GM19463 (cell line): ENCODE results near the gene CENATAC.
"Not testable (repeated sequence)": the region's sequence is repeated elsewhere in the genome, so short reads cannot be mapped to it uniquely, and the experiment has no call there.

Experiments used
- ATAC-seq: cut with Tn5 transposase; IDR thresholded peaks from one replicate; pipeline ENCODE4 v1.9.1; 2021; ENCODE audit warnings: mild to moderate bottlenecking, moderate library complexity; ENCODE audit not compliant: unreplicated experiment

CENATAC gene

GRCh38 chr11:118997627-118998387, at the start of gene CENATAC:
Gene CENATAC, plus strand, starts transcription at chr11:118998138. Its CDS starts 60 bp downstream, at chr11:118998198.
- ATAC-seq: peak; percentile 93

- no peak for ATAC-seq
Observed at GRCh38 chr11:118953265-118953664, 44.7 kb upstream of the CENATAC start.

- not testable (repeated sequence) for ATAC-seq
Observed at GRCh38 chr11:118953976-118954375, 44.0 kb upstream of the CENATAC start.

GRCh38 chr11:118956094-118956846, 41.7 kb upstream of the CENATAC start, which contains the start of gene UPK2:
Gene UPK2, plus strand, starts transcription at chr11:118956298. Its CDS starts 53 bp downstream, at chr11:118956351.
- no peak for ATAC-seq

- no peak for ATAC-seq
Observed at GRCh38 chr11:118956847-118957469, 41.0 kb upstream of the CENATAC start.

- no peak for ATAC-seq
Observed at GRCh38 chr11:118957549-118957948, 40.4 kb upstream of the CENATAC start.

- ATAC-seq: no peak
Observed at GRCh38 chr11:118957968-118958367, 40.0 kb upstream of the CENATAC start.

GRCh38 chr11:118958577-118958976, 39.4 kb upstream of the CENATAC start:
- ATAC-seq: no peak

- ATAC-seq: no peak
Observed at GRCh38 chr11:118961189-118961588, 36.7 kb upstream of the CENATAC start.

GRCh38 chr11:118961591-118961990, 36.3 kb upstream of the CENATAC start:
- ATAC-seq: no peak

- ATAC-seq: not testable (repeated sequence)
Observed at GRCh38 chr11:118969508-118969907, 28.4 kb upstream of the CENATAC start.

- no peak for ATAC-seq
Observed at GRCh38 chr11:118971646-118972045, 26.3 kb upstream of the CENATAC start, which contains the start of gene FOXR1. Gene FOXR1, plus strand, starts transcription at chr11:118971761. Its CDS starts 171 bp downstream, at chr11:118971932.

- no peak for ATAC-seq
Observed at GRCh38 chr11:118973985-118974384, 24.0 kb upstream of the CENATAC start.

- no peak for ATAC-seq
Observed at GRCh38 chr11:118975771-118976709, 21.9 kb upstream of the CENATAC start.

- no peak for ATAC-seq
Observed at GRCh38 chr11:118979434-118979833, 18.5 kb upstream of the CENATAC start.

GRCh38 chr11:118980191-118980881, 17.6 kb upstream of the CENATAC start:
- ATAC-seq: no peak

GRCh38 chr11:118984337-118984736, 13.6 kb upstream of the CENATAC start:
- ATAC-seq: not testable (repeated sequence)

- no peak for ATAC-seq
Observed at GRCh38 chr11:118984825-118985224, 13.1 kb upstream of the CENATAC start.

GRCh38 chr11:118988280-118988679, 9.7 kb upstream of the CENATAC start:
- ATAC-seq: no peak
